ENCODE measurements around the gene GLRX5. TPM values are rescaled to one million over a fixed set of nuclear protein-coding genes. Genes with fewer than 3 reads are reported as not detected.
"Not testable (repeated sequence)": the region's sequence is repeated elsewhere in the genome, so short reads cannot be mapped to it uniquely, and the experiment has no call there.

GLRX5 gene
- polyA plus RNA-seq, 3 donors: 65.9 to 87.6 (median 72.3) TPM

GRCh38 chr14:95575840-95576473, 41.1 kb downstream of the GLRX5 start:
- no peak for DNase-seq (ENCODE audit: extremely low read depth in 1 of 11, low read depth in 9 of 11, low spot score in 4 of 11)

GRCh38 chr14:95577067-95577800, 42.4 kb downstream of the GLRX5 start:
- DNase-seq (ENCODE audit: extremely low read depth in 1 of 11, low read depth in 9 of 11, low spot score in 4 of 11): no peak

- no peak for DNase-seq (ENCODE audit: extremely low read depth in 1 of 11, low read depth in 9 of 11, low spot score in 4 of 11)
Measured at GRCh38 chr14:95577870-95578269, 43.0 kb downstream of the GLRX5 start.

DNA sequence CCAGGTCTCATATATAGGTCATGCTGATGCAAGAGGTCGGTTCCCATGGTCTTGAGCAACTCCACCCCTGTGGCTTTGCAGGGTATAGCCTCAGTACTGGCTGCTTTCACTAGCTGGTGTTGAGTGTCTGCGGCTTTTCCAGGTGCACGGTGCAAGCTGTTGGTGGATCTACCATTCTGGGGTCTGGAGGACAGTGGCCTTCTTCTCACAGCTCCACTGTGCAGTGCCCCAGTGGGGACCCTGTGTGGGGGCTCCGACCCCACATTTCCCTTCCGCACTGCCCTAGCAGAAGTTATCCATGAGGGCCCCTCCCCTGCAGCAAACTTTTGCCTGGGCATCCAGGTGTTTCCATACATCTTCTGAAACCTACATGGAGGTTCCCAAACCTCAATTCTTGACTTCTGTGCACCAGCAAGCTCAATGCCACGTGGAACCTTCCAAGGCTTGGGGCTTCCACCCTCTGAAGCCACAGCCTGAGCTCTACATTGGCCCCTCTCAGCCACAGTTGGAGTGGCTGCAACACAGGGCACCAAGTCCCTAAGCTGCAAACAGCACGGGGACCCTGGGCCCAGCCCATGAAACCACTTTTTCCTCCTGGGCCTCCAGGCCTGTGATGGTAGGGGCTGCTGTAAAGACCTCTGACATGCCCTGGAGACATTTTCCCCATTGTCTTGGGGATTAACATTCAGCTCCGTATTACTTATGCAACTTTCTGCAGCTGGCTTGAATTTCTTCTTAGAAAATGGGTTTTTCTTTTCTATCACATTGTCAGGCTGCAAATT, 49.2 kb downstream of the GLRX5 start:
- DNase-seq (ENCODE audit: extremely low read depth in 1 of 11, low read depth in 9 of 11, low spot score in 4 of 11): not testable (repeated sequence)

GRCh38 chr14:95585953-95586620, 51.2 kb downstream of the GLRX5 start:
- DNase-seq (ENCODE audit: extremely low read depth in 1 of 11, low read depth in 9 of 11, low spot score in 4 of 11): no peak

DNA sequence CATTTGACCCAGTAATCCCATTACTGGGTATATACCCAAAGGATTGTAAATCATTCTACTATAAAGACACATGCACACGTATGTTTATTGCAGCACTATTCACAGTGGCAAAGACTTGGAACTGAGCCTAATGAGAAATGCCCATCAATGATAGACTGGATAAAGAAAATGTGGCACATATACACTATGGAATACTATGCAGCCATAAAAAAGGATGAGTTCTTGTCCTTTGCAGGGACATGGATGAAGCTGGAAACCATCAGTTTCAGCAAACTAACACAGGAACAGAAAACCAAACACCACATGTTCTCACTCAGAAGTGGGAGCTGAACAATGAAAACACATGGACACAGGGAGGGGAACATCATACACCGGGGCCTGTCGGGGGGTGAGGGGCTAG, 56.3 kb downstream of the GLRX5 start:
- not testable (repeated sequence) for DNase-seq (ENCODE audit: extremely low read depth in 1 of 11, low read depth in 9 of 11, low spot score in 4 of 11)

Other genes starting within 250 kb of the GLRX5 start
- gene CLMN, start 215.1 kb upstream of the GLRX5 start, polyA plus RNA-seq (ENCODE audit: insufficient read length in 3 of 3): 10 to 100 TPM; 19.7 to 46.2 (median 22.0) TPM
- 1 to 10 TPM; 1.9 to 2.2 (median 2.1) TPM for gene SYNE3, start 18.4 kb upstream of the GLRX5 start, polyA plus RNA-seq (ENCODE audit: insufficient read length in 3 of 3)
- gene TCL1B, start 151.4 kb downstream of the GLRX5 start, polyA plus RNA-seq (ENCODE audit: insufficient read length in 3 of 3): under 1 TPM; 0.30 to 0.42 (median 0.36) TPM
- gene TCL1A, start 179.1 kb downstream of the GLRX5 start, polyA plus RNA-seq (ENCODE audit: insufficient read length in 3 of 3): 1 to 10 TPM in 2 of 3 donors, under 1 TPM in 1; 0.61 to 1.3 (median 1.1) TPM

Measured in renal cortex interstitium (tissue), 11 donors.